HG02571 (cell line): ENCODE results near the gene BAIAP2L2.
"Not testable (repeated sequence)": the region's sequence is repeated elsewhere in the genome, so short reads cannot be mapped to it uniquely, and the experiment has no call there.

Source experiments
- ATAC-seq: cut with Tn5 transposase; IDR thresholded peaks from one replicate; pipeline ENCODE4 v1.9.1; 2021; ENCODE audit warnings: mild to moderate bottlenecking, moderate library complexity; ENCODE audit not compliant: unreplicated experiment

The BAIAP2L2 gene

DNA sequence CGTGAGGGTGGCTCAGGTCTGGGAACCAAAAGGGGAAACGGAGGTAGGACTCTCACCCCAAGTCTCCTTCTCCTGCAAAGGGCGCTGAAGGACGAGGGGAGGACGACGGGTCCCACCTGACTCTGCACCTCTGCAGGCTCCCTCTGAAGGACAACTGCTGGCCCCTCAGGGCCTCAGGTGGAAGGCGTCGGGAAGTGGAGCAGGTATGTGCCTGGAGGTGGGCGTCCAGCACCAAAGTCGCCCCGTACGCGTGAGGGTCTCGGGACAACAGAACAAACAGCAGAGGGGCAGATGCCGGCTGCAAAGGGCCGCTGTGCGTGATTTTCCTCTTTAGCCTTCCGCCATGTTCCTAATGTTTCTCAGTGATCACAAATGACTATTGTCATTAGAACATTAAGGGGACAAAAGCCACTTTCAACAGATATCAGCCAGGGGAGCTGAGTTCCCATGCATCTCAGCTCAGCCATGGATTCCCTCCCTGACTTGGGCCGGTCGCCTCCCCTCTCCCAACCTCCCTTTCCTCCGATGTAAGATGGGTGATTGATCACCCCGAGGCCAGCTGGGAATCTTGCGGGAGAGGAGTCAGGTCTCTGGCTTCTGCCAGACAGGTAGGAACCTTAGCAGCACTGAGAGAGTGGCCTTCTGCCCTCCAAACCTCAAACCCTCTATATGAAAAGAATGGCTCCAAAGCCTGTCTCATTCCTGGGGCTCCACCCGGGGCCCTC is 27.3 kb downstream of the BAIAP2L2 start:
- no peak for ATAC-seq

GRCh38 chr22:38081941-38082828 is 28.3 kb downstream of the BAIAP2L2 start:
- no peak for ATAC-seq

DNA sequence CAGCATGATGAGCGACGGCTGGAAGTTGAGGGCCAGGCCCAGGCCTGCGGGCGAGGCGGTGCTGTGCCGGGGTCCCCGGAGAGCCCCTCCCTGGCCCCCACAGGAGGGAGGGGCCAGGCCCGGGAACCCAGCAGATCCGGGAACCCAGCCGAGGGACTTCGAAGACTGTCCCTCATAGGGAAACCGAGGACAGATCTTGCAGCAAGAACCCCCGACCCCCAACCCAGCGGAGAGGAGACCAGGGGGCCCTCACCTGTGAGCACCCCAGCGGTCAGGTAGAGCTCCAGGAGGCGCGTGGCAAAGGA is 28.9 kb downstream of the BAIAP2L2 start:
- ATAC-seq = no peak

DNA sequence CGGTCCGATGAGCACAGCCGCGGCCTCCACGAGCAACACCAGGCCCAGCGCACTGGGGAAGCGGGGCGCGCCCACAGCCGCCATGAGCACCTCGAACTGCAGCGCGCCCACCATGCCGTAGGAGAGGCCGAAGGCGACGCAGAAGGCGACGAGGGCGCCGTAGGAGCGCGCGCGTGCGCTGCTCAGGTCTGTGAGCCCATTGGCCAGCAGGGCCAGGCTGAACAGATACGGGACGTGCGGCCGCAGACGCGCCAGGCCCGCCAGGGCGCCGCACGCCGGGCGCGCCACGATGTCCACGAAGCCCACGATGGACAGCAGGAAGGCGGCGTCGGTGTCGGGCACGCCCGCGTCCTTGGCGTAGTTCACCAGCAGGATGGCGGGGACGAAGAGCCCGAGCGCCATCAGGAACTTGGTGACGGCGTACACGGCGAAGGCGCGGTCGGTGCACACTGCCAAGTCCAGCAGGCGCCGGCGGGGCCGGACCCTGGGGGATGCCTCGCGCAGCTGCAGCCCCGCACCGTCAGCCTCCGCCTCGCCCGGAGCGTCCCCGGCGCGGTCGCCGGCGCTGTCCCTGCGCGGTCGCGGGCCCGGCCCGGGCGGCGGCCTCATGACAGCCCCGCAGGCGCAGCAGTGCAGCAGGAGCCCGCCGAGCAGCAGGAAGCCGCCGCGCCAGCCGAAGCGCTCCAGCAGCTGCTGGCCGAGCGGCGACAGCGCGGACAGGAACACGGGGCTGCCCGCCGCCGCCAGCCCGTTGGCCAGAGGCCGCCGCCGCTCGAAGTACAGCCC is 29.4 kb downstream of the BAIAP2L2 start:
- no peak for ATAC-seq

- no peak for ATAC-seq
Measured at GRCh38 chr22:38080474-38080849, 30.0 kb downstream of the BAIAP2L2 start.

GRCh38 chr22:38079804-38080203 is 30.7 kb downstream of the BAIAP2L2 start:
- no peak for ATAC-seq

DNA sequence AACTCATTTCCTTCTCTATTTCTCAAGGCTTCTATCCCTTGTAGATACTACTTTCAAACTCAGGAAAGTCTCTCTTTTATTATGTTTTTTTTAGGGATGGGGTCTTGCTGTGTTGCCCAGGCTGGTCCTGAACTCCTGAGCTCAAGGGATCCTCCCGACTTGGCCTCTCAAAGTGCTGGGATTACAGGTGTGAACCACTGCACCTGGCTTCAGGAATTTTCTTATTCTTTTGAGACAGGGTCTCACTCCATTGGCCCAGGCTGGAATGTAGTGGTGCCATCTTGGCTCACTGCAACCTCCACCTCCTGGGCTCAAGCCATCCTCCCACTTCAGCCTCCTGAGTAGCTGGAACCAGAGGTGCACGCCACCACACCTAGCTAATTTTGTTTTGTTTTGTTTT is 31.3 kb downstream of the BAIAP2L2 start:
- not testable (repeated sequence) for ATAC-seq

- no peak for ATAC-seq
Measured at GRCh38 chr22:38078046-38078840, 32.2 kb downstream of the BAIAP2L2 start.

GRCh38 chr22:38077595-38077994 is 32.9 kb downstream of the BAIAP2L2 start:
- ATAC-seq = no peak

DNA sequence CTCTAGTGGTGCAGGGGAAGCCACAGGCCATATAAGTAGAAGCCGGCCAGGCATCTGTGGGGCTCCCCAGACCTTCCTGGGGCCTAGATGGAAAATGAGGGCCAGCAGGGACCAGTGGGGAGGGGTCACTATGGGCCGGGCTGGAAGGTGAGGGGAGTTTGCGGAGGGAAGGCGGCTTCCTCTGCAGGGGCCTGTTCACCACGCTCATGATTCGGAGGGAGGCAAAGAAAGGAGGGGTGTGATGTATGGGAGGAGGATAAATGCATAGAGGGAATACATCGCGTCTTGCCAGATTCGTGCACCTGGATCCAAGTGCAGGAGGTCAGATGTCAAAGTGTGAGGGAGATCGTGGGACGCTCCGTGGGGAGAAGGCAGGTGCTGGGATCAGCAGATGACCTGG is 33.4 kb downstream of the BAIAP2L2 start:
- ATAC-seq = no peak

- ATAC-seq = no peak
Measured at GRCh38 chr22:38075961-38076360, 34.5 kb downstream of the BAIAP2L2 start.

- no peak for ATAC-seq
Measured at GRCh38 chr22:38075105-38075825, 35.2 kb downstream of the BAIAP2L2 start.

DNA sequence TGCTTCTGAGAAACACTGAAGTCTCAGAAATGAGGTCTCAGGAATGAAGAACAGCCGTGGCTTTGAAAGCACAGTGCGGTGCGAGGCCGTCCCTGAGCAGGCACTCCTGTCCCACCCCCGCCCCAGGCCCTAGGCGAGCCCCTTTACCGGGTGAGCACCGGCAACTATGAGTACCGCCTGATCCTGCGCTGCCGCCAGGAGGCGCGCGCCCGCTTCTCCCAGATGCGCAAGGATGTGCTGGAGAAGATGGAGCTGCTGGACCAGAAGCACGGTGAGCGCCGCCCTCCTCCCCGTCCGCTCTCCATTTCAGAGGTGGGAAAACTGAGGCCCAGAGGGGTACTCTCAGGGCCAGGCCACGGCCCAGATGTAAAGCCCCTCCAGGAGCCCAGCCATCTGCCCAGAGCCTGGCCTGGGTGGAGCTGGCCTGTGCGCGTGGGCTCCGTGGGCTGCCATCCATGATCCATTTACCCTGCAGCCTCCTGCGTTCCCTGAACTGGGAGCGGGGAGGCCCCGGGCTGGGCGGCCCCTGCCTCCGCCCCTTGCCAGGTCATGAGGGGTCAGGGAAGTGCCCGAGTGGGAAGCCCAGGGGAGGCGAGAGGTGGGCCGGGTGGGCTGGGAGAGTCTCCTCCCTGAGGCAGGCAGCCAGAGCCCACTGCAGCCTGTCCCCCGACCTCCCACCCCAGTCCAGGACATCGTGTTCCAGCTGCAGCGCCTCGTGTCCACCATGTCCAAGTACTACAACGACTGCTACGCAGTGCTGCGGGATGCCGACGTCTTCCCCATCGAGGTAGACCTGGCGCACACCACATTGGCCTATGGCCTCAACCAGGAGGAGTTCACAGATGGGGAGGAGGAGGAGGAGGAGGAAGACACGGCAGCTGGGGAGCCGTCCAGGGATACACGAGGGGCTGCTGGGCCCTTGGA is 36.0 kb downstream of the BAIAP2L2 start:
- no peak for ATAC-seq

DNA sequence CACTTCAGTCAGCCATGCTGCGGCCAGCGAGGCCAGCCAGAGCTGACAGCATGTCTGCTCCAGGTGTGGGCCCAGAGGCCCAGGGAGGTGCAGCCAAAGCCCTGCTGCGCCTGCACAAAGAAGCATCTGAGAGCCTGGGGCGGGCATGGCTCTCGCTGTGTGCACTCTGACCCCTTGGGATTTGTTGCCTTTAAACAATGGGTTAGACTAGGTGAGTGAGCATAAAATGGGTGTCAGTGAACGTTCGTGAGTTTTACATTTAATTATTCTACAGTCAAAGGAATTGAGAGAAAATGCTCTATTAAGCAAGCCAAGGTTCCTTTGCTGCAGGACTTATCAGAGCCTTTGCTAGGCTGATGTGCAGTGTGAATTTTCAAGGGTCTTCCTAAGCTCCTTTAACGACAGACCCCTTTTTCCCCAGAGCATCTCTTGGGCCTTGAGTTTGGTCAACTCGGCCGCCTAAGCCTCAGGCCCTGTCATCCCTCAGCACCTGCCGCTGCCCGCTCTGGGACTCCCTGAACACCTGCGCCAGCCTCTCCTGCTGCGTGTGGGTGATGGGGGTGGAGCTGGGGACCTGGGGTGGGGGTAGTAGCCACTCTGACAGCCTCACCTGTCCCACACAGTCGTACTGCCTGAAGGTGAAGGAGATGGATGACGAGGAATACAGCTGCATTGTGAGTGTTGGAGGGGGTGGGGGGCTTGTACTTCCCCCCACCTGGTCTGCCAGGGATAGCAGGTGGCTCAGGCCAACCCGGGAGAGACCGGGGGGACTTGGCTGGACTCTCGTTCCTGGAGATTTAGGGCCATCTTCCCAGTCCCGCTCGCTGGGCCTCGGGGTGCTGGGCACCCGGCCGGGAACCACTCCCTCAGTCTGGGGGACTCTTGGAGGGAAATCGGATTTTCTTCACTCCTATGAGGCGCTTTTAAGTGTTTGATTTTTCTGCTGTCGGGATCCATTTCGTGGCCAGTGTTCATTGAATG is 37.0 kb downstream of the BAIAP2L2 start:
- no peak for ATAC-seq

DNA sequence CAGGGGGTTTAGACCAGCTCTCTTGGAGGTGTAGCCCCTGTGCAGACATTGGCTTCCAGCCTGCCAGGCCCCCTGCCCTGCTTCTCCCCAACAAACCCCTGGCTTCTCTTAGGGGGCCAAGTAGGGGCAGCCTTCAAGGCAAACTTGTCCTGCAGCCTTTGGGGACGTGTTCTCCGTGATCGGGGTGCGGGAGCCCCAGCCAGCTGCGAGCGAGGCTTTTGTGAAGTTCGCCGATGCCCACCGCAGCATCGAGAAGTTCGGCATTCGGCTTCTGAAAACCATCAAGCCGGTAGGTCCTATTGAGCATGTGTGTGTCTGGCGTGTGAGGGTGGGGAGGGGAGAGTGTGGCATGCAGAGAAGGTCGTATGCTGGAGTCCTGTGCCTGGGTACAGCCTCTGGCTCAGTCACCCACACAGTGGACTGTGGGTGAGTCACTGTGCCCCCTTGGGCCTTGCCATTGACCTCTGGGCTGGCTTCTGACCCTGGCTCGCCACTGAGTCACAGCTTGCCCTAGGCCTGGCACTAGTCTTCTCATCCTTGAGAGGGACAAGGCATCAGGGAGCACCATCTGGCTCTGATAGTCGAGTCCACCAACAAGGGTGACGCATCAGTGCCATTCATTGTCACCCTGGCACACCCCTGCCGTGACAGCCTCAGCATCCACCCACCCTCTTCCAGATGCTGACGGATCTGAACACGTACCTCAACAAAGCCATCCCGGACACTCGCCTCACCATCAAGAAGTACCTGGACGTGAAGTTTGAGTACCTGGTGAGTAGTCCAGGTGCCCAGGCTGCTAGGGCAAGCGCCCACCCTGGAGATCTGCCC is 37.9 kb downstream of the BAIAP2L2 start:
- ATAC-seq = no peak

- no peak for ATAC-seq
Measured at GRCh38 chr22:38071421-38072321, 38.8 kb downstream of the BAIAP2L2 start.
